OCI-LY7 (cell line): ENCODE results near the gene ZNF304.

Source experiments
- EZH2phosphoT487 ChIP-seq: fragments of 200-600 bp; sonication (generic); IDR thresholded peaks from 2 replicates; pipeline ENCODE4 v1.6.1; 2018; ENCODE audit warnings: low read depth, borderline replicate concordance, mild to moderate bottlenecking, mixed run types, antibody characterized with exemption, low read length, moderate library complexity, mixed read lengths
- TF ChIP-seq, protein P1 (sequence below): fragments of 200-600 bp; sonication (generic); conservative IDR thresholded peaks from 2 replicates; pipeline ENCODE4 v1.5.1; 2014; ENCODE audit warnings: mild to moderate bottlenecking, antibody characterized with exemption, low read length, moderate library complexity, mixed read lengths

DNA sequence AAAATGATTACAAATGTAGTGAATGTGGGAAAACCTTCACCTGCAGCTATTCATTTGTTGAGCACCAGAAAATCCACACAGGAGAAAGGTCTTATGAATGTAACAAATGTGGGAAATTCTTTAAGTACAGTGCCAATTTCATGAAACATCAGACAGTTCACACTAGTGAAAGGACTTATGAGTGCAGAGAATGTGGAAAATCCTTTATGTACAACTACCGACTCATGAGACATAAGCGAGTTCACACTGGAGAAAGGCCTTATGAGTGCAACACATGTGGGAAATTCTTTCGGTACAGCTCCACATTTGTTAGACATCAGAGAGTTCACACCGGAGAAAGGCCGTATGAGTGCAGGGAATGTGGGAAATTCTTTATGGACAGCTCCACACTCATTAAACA lies 47.8 kb downstream of the ZNF304 start:
- TF ChIP-seq, protein P1, sequence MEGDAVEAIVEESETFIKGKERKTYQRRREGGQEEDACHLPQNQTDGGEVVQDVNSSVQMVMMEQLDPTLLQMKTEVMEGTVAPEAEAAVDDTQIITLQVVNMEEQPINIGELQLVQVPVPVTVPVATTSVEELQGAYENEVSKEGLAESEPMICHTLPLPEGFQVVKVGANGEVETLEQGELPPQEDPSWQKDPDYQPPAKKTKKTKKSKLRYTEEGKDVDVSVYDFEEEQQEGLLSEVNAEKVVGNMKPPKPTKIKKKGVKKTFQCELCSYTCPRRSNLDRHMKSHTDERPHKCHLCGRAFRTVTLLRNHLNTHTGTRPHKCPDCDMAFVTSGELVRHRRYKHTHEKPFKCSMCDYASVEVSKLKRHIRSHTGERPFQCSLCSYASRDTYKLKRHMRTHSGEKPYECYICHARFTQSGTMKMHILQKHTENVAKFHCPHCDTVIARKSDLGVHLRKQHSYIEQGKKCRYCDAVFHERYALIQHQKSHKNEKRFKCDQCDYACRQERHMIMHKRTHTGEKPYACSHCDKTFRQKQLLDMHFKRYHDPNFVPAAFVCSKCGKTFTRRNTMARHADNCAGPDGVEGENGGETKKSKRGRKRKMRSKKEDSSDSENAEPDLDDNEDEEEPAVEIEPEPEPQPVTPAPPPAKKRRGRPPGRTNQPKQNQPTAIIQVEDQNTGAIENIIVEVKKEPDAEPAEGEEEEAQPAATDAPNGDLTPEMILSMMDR = no peak
- TF ChIP-seq EZH2phosphoT487 = no peak
